ENCODE data around the gene HSD11B1. TPM values are rescaled to one million over a fixed set of nuclear protein-coding genes. Genes with fewer than 3 reads are reported as not detected.
A peak's percentile ranks its signal among the peaks of the same experiment; 100 is the strongest.

The HSD11B1 gene
- polyA plus RNA-seq, 3 donors, result not detected

GRCh38 chr1:209759829-209760359 is 55.2 kb downstream of the HSD11B1 start:
- peaks cover 63 to 67% of the 10 kb centered on the region in 2 donors for H3K36me3 ChIP-seq (replicated peaks in 1 of 2; ENCODE audit: control insufficient read depth in 1 of 2, insufficient read depth in 2 of 2, low read length in 2 of 2)
- Mint-ChIP-seq H3K27me3 (ENCODE audit: low read depth in 3 of 3) (peaks cover 0 to 2% (median 0%) of the 10 kb centered on the region in 3 donors), H3K9me3 (no peaks in the 10 kb centered on the region), H3K27ac (peak overlapping the region; percentile 65 to 98 (median 81)), H3K4me1 (peaks cover 83% of the 10 kb centered on the region), H3K4me3 (no peak overlapping the region), H3K36me3 (peaks cover 66 to 70% of the 10 kb centered on the region in 2 donors)
- no peak overlapping the region for H2AFZ ChIP-seq (ENCODE audit: insufficient read depth, low read depth, low read length, poor library complexity, severe bottlenecking)
- H4K20me1 ChIP-seq (ENCODE audit: insufficient read depth, low read length), result peaks cover 46% of the 10 kb centered on the region
- no peaks in the 10 kb centered on the region for H3K27me3 ChIP-seq (ENCODE audit: control insufficient read depth in 2 of 2, insufficient read depth in 2 of 2, low read length in 2 of 2)
- TF ChIP-seq CTCF (IDR thresholded peaks at IDR 0.05), result no peak
- peaks cover 78 to 97% of the 10 kb centered on the region in 2 donors for H3K4me1 ChIP-seq (ENCODE audit: control insufficient read depth in 1 of 2, insufficient read depth in 2 of 2, low read length in 2 of 2)
- peak overlapping the region in 1 of 3 experiments; percentile 23 for H3K4me3 ChIP-seq (replicated peaks in 1 of 3; ENCODE audit: low read depth in 2 of 3, low read length in 3 of 3)
- 100% methylated on average over 11 of the region's 12 CpGs for WGBS (ENCODE audit: insufficient coverage)
- intact Hi-C loops (cut with micrococcal nuclease), result no loop called here
- peak overlapping the region; percentile 21 to 91 for H3K27ac ChIP-seq (ENCODE audit: low read depth in 1 of 2, low read length in 2 of 2)
- H3K4me2 ChIP-seq (replicated peaks; ENCODE audit: extremely low read depth, low read length, poor library complexity, severe bottlenecking), result peak overlapping the region; percentile 96
- no peak for DNase-seq
- no peaks in the 10 kb centered on the region for H3K9me3 ChIP-seq (replicated peaks in 1 of 2; ENCODE audit: control insufficient read depth in 1 of 2, insufficient read depth in 1 of 2, low read length in 2 of 2)
- no peak overlapping the region for H3K9ac ChIP-seq (ENCODE audit: insufficient read depth, low read length, poor library complexity, severe bottlenecking)
- H3K79me2 ChIP-seq (ENCODE audit: insufficient read depth, low read length), result peaks cover 88% of the 10 kb centered on the region

- peaks cover 0 to 2% (median 0%) of the 10 kb centered on the region in 3 donors for H3K27me3 Mint-ChIP-seq (ENCODE audit: low read depth in 3 of 3)
- Histone ChIP-seq H3K4me3 (replicated peaks in 1 of 3; ENCODE audit: low read depth in 2 of 3, low read length in 3 of 3) (peak overlapping the region in 1 of 3 experiments; percentile 23), H3K4me2 (replicated peaks; ENCODE audit: extremely low read depth, low read length, poor library complexity, severe bottlenecking) (peak overlapping the region; percentile 4), H3K27ac (ENCODE audit: low read depth in 1 of 2, low read length in 2 of 2) (peak overlapping the region in 1 of 2 donors; percentile 75), H3K27me3 (ENCODE audit: control insufficient read depth in 2 of 2, insufficient read depth in 2 of 2, low read length in 2 of 2) (no peaks in the 10 kb centered on the region), H3K9me3 (replicated peaks in 1 of 2; ENCODE audit: control insufficient read depth in 1 of 2, insufficient read depth in 1 of 2, low read length in 2 of 2) (no peaks in the 10 kb centered on the region), H4K20me1 (ENCODE audit: insufficient read depth, low read length) (peaks cover 46% of the 10 kb centered on the region), H3K4me1 (ENCODE audit: control insufficient read depth in 1 of 2, insufficient read depth in 2 of 2, low read length in 2 of 2) (peaks cover 77 to 97% of the 10 kb centered on the region in 2 donors), H3K36me3 (replicated peaks in 1 of 2; ENCODE audit: control insufficient read depth in 1 of 2, insufficient read depth in 2 of 2, low read length in 2 of 2) (peaks cover 68 to 79% of the 10 kb centered on the region in 2 donors), H2AFZ (ENCODE audit: insufficient read depth, low read depth, low read length, poor library complexity, severe bottlenecking) (no peak overlapping the region), H3K9ac (ENCODE audit: insufficient read depth, low read length, poor library complexity, severe bottlenecking) (no peak overlapping the region), H3K79me2 (ENCODE audit: insufficient read depth, low read length) (peaks cover 96% of the 10 kb centered on the region)
- H3K4me3 Mint-ChIP-seq, result peak overlapping the region in 1 of 2 donors; percentile 49
- peaks cover 72 to 81% of the 10 kb centered on the region in 2 donors for H3K36me3 Mint-ChIP-seq
- peaks cover 80% of the 10 kb centered on the region for H3K4me1 Mint-ChIP-seq
- H3K9me3 Mint-ChIP-seq, result peaks cover 0 to under 1% (median 0%) of the 10 kb centered on the region in 7 donors
- TF ChIP-seq CTCF (IDR thresholded peaks at IDR 0.05), result no peak
- peak overlapping the region; percentile 57 to 91 (median 80) for H3K27ac Mint-ChIP-seq
- intact Hi-C loops (cut with micrococcal nuclease), result no loop called here
- peak in 1 of 3 donors; percentile 34 for DNase-seq
Observed at GRCh38 chr1:209761011-209761635, 56.5 kb downstream of the HSD11B1 start.

Measured in CD14-positive monocyte (primary cell).